Measurements from ENCODE around the gene SNW1.

DNA sequence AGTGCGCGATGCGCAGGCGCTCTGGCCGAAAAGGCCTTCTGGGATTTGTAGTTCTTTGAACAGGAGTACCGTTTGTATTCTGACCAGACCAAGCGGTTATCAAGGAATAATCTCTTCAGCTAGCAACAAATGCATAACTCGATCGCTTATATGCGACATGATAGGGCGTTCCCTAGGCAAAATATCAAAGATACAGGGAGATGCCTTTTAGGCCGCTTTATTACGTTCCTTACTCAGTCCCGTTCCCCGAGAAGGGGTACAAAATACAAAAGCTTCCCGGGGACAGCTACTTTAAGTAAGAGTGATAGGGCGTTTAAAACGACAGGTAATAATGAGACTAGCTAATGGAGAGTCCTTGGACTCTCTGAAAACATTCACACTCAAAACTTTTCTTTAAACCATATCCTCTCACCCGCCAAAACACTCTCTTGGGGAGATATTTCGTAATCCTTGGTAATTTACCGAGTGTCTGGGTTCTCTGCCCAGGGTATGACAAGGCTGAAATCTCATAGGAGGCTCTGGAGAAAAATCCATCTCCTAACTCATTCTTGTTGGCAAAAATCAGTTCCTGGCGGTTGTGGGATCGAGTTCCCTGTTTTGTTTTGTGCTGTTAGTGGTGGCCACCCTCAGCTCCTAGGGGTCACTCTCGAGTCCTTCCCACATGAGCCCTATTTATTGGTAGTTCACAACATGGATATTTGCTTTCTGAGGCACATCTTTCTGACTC is 412 bp upstream of the SNW1 start:
- no peak for TF ChIP-seq POLR2AphosphoS5 (IDR thresholded peaks at IDR 0.05)
- no peak for TF ChIP-seq POLR2A (IDR thresholded peaks at IDR 0.05; ENCODE audit: low read depth)

Data from esophagus muscularis mucosa (tissue), 2 donors.